HG03460 (cell line): ENCODE measurements around the gene ITPR1.
"Not testable (repeated sequence)": the region's sequence is repeated elsewhere in the genome, so short reads cannot be mapped to it uniquely, and the experiment has no call there.

Experiments
- ATAC-seq: cut with Tn5 transposase; IDR thresholded peaks from one replicate; pipeline ENCODE4 v1.9.1; 2021; ENCODE audit not compliant: unreplicated experiment

The ITPR1 gene

DNA sequence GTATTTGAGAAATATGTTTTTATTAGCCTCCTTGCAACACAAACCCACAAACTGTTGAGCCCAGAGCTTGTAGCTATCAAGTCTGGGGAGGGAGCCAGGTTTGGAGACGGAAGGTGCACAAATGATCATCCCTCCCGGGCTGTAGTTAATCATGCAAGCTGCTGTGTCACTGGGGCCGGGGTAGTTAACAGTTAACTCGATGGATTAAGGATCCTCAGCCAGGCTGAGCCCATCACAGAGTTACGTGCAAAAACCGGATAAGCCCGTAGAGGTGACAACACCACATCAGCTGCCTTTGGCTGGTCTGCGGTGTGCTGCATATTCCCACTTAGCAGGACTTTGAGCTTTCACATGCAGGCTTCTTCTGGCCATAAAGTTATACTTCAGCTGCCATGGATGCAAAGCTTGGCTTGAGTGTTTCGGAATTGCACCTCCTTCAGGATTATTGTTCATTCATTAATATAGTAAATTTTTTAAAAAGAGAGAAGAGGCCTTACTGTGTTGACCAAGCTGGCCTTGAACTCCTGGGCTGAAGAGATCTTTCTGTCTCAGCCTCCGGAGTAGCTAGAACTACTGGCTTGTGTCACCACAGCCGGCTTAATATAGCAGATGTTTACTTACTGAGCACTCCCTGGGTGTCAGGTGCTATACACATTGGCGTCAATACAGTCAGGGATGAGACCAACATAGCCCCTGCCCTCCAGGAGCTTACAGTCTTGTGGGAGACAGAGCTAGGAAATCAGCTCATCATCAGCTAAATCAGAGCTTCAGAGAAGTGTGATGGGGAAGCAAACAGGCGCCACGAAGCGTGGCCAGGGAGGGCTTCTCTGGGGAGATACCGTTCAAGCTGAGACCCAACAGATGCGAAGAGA, 259.3 kb downstream of the ITPR1 start:
- ATAC-seq = peak; percentile 45

DNA sequence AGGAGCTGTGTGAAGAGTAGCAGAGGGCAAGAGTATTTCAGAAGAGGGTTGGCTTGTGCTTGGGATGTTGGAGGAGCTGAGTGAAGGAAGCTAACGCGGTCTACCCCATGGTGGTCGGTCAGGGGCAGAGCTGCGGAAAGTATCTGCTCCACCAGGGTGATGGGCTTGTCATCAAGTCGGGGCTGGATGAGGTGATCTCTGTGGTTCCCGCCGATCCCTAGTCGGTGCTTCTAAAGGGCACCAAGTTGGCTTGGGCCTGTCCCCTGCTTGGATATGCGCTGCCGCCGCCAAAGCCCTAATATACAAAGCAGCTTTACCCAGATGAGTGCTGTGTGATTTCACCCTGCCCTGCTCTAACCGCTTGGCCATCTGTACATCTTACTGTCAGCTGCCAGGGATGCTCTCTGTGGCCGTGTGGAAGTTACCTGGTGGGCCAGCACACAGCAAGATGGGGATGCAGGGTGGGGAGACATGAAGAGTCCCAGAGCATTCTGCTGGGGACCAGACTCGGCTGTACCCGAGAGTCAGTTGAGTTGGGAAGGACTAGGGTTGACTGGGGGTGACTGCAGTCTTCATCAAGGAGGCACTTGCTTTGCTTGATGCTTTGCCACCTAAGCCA, 260.0 kb downstream of the ITPR1 start:
- ATAC-seq = no peak

DNA sequence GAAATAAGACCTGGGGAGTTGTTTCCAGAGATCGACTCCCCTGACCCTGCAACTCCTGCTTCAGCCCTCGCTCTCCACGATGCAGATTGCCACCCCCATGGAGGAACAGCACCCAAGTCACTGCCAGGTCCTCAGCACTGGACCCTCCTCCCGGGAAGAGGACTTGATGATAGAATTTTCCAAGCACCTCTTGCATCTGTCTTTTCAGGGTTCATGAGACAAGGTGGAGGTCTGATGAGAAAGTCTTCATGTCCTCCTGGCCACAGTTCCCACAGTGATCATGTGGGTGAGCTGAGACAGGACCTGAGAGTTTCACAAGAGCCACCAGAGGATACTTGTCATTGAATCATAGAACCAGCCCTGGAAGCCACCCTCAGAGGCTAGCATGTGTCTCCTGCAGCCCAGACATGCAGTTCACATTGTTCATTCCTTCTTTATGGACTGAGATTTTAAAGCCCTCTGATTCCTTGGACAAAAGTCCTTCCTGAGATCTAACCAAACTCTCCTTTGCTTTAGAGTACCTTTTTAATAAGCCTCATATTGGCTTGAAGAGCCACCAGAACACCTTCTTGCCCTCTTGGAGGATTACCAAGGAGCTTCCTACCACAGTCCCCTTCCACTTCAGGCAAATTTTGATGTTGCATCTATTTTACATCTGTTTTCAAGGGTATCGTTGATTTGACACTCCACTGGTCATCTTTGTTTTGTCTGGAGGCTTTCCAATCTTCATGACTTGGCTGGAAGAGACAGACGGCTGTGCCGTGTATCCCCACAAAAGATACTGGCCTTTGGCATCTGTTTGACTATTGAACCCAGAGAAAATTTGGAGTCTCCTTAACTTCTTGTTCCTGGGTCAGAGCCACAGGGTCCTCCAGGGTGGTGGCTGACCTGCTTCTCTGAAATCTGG, 261.3 kb downstream of the ITPR1 start:
- ATAC-seq = peak; percentile 53

DNA sequence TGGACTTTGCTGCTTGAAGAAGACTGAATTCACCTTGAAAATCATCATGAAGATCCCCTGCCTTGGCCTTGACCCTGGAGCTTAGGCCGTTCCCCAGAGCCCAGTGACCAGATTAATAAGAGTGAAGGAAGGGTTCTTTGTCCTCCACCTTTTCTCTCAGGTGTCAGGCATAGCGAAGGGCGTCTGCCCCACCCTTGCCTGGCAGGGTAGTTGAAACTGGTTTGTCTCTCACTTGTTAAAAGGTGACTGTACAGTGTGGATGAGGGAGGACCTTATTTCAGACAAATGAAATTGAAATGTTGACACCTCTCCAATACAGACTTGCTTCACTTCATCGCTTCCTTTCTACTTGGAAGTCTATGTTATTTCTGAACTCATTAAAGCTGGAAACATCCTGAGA, 262.4 kb downstream of the ITPR1 start:
- ATAC-seq = no peak

DNA sequence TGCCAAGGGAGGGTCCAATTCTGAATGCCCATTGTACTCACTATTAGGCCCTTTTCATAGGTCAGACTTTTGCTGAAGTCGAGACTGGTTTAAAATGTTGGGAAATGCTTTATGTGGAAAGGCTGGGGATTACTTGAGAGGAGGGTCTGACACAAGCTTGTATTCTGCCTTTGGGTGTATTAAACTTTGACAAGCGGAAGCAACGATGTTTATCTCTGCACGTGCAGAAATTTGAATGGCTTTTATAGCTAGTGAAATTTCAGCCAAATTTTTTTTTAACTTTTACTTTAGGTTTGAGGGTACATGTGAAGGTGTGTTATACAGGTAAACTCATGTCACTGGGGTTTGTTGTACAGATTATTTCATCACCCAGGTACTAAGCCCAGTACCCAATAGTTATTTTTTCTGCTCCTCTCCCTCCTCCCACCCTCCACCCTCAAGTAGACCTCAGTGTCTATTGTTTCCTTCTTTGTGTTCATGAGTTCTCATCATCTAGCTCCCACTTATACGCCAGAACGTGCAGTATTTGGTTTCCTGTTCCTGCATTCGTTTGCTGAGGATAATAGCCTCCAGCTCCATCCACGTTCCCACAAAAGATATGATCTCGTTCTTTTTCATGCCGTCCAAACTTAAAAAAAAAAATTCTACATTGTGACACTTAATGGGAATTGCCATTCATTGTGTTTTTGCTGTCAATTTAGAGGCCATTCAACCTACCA, 263.1 kb downstream of the ITPR1 start:
- no peak for ATAC-seq

DNA sequence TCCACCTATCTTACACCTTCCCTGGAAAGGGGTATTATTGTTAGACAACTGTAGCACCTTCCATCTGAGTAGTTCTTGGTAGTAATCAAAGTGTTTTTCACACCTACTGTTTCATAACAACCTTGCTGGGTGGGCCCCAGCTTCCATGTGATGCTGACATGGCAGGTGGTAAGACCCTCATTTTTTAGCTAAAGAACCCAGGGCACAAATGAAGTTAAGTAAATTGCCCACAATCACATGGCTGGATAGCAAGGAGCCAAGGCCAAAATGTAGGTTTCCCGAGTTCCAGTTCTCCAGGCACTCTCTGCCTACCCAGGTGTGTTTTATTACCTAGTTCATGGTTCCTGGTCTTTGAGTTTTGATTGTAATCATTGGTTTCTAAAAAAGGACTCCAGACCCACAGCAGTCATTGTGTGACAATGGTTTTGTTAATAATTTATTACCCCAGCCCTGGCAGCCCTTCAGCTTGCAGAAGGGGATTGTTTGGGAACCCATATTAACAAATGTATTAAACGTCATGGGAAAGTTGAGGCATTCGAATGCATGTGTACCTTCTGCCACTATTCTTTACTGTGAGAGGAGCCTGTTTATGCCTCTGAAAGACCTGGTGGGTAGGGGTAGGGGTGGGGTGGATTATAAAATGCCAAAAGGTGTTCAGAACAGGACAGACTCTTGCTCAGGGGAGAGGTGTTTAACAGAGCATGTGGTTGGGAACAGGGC, 263.9 kb downstream of the ITPR1 start:
- ATAC-seq = peak; percentile 36

DNA sequence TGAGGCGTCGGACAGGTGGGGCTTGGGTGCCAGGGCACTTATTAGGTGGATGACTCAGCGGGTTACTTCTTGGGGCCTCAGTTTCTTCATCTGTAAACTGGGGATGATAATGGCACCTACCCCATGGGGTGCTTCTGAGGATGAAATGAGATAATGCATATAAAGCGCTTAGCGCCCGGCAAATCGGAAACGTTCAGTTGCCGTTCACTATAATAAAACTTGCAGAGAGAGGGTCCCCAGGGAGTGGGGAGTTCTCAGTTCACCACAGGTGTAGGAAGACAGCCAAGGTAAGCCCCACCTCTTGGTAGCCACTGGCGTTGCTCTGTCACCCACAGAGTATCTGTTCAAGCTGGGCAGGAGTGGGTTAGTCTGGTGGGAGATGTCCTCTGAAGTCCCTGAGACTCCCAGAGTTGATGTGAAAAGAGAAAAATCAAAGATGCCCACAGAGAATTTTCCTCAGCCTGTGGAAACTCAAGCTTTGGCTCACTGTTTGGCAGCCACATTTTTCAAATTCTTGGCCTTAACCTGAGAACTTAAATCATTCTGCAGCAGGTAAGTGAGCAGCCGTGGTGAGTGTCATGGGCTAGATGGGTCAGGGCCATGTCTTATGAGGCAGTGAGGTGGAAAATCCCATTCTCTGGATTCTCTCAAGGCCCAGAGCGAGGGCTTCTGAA, 264.6 kb downstream of the ITPR1 start:
- ATAC-seq = no peak

DNA sequence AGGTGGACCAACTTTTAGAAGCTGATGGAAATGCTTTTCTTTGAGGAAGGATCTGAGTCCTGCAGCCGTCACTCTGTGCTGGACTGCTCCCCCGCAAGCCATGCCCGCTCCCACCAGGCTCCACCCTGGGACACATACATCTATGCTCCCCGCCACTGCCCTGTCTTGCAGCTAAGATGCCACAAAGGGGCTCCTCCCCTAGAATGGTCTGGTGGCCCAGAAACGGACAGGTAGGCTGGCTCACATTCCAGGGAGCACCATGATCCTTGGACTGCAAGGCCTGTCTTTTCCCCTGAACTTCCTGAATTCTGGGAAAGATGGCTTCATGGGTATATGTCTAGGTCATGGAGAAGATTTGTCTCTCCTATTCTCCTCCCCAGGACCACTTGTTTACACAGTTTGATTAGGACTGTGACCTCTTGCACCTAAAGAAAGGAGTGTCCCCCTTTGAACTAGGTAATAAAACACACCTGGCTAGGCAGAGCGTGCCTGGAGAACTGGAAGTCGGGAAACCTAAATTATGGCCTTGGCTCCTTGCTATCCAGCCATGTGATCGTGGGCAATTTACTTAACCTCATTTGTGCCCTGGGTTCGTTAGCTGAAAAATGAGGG, 265.2 kb downstream of the ITPR1 start:
- no peak for ATAC-seq

DNA sequence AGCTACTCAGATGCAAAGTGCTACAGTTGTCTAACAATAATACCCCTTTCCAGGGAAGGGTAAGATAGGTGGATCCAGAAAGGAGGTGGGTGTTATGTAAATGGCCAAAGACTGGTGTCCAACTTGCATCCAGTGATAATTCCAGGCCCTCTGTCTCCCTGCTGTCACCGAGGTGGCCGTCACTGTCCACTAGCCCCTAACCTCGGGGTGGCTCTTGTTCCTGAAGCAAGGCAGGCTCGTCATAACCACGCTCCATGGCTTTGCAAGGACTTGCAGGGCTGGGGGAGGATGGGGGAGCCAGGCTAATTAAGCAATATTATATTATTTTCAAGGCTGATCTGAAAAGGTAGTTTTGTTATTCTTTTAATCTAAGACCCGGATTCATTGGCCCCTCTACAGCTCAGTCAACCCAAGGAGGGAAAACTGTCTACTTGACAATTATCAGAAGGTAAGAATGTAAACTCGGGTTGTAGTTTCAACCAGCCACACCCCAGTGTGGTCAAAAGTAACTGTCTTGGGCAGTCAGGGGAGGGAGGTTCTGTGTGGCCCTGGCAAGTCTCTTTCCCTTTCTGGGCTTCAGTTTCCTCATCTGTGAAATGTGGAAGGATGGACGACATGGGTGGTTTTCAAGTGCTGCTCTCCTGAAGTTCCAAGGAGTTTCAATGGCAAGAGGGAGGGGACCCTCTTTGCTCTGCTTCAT, 266.0 kb downstream of the ITPR1 start:
- no peak for ATAC-seq

DNA sequence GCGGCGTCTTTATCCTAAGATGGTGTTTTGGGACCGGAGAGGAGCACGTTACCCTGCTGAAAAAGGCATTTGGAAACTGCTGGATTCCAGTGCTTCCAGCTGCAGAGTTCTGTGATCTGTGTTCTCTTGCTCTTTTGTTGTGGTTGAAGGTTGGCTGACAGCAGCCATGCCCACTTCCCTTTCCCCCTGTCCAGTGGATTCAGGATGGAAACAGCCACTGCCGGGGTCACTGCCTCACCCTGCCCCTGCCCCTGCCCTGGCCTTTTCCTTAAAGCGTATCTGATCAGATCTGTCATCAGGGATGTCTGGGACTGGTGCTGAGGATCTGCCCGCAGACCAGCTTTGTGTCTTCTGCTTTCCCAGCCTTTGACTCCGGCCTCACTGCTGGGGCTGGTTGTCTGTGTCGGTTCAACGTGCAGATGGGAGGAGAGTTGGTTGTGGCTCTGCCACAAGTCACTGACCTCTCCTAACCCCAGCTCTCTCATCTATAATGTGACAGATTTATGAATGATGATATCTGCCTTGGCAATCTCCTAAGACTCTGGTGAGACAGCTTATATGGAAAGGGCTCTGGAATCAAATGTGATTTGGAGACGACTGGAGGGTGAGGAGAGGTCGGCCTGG, 266.7 kb downstream of the ITPR1 start:
- ATAC-seq = no peak

DNA sequence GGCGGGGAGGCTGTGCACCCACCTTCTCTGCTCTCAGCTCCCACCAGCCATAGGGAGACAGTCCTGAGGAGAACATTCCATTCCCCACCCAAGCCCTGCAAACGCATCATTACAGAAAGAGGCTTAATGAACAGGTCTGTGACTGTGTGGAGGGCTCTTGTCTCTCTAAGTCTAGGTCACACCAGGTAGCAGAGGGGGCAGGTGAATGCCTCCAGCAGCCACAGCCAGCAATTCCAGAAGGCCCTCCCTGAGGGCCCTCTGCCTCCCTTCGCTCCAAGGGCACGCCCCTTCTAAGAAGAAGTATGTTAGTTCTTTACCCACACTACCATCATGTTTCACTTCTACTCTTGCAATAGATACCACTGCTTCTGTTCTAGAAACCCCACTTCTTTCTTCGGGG, 268.6 kb downstream of the ITPR1 start:
- no peak for ATAC-seq

DNA sequence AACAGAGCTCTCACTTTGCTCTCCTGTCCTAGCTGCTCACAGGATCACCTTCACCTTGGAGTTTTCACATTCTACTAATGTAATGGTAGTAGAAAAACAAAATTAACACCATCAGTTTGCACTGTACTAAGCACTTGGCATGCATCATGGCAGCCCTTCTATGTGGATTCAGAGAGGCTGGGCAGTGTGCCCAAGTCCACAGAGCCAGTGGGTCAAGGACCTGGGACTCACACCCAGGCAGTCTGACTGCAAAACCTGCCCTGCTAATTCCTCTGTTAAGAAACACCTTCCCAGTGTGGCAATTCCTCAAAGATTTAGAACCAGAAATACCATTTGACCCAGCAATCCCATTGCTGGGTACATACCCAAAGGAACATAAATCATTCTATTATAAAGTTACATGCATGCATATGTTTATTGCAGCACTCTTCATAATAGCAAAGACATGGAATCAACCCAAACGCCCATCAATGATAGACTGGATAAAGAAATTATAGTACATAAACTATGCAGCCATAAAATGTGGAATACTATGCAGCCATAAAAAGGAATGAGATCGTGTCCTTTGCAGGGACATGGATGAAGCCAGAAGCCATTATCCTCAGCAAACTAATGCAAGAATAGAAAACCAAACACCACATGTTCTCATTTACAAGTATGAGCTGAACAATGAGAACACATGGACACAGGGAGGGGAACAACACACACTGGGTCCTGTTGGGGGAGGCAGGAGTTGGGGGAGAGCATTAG, 269.5 kb downstream of the ITPR1 start:
- not testable (repeated sequence) for ATAC-seq

DNA sequence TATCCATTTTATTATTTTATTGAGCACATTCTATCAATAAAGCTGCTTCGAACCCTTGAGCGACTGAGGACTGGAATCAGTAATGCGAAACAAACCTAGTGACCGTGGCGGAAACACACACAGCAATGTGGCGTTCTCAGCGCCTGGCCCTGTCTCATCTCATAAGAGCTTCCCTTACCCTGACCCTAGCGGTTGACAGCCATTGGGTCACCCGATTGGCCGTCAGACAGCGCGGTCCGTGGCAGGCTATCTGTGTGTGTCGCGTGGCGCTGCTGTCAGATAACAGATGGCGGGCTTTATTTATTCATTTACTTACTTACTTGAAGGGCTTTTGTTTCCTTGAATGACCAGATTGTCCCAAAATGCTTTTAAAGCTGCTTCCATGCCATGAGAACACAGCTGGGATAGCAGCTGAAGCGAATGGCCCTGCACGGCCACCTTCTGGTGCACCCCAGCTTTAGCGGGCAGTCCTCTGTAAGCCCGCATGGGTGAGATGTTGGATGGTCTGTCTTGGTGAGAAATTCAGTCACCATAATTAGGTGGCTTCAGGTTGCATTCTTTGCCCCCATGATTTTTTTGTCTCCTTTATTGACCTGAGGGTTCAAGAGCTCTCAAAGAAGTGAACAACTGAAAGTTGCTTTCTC, 270.6 kb downstream of the ITPR1 start:
- no peak for ATAC-seq

DNA sequence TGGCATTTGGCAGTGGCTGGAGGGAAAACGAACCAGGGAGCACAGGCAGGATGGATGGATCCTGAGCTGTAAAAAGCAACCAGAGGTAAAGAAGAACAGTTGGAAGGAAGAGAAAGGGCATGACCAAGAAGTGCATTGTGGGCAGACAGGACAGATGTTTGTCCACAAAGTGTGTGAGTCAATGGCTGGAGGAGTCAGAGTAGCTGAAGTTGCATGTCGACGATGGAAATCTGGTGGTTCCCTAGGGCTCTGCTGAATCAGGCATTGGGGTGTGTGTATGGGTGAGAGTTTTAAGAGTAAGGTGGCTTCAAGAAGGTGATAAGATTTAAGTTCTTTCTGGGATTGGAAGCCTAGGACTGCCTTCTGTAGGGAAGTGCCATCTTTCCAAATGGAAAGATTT, 272.1 kb downstream of the ITPR1 start:
- ATAC-seq = no peak

DNA sequence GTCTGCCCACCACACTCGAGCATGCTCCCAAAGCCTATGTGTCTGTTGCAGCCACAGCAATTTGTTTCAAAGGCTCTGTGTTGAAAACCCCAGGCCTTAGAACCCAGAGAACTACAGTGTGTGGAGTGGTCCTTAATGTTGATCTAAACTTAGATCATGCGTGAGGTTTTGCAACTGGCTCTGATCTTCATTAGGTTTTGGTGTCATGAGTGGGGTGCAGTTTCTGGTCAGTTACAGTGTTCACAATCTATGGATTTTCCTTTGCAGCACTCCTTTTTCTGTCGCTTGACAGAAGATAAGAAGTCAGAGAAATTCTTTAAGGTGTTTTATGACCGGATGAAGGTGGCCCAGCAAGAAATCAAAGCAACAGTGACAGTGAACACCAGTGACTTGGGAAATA, 273.1 kb downstream of the ITPR1 start:
- ATAC-seq = no peak

DNA sequence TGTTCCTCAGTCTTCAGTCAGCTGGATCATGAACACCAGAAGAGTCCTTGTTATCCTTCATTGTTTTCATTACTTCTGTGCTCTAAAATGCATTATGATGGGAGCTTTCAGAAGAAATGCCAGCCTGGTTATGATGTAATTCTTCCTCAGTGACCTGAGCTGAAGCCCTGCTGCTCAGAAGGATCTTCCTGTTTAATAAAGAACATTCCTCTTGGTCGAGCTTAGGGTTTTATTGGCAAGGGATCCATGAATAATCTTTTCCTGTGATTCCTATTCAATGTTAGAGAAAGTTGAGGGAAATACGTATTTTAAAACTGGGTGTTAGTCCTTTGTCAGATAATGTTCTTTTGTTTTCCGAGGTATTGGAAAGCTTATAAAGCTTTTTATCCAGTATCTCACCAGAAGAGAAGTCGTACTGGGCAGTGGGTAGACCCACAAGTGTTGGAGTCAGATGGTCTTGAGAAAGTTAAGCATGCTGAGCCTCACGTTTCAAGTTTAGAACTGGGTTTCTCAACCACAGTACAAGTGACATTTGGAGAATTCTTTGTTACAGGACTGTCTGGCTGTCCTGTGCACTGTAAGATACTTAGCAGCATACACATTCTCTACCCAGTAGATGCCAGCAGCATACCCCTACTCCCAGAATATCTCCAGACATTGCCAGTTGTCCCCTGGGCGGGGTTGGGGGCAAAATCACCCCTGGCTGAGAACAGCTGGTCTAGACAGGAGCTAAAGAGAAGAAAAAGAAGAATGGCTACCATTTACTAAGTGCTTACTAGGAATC, 273.8 kb downstream of the ITPR1 start:
- no peak for ATAC-seq
